GM12878 (cell line): ENCODE measurements around the gene THTPA. TPM values are rescaled to one million over a fixed set of nuclear protein-coding genes. Genes with fewer than 3 reads are reported as not detected.
A peak's percentile ranks its signal among the peaks of the same experiment; 100 is the strongest.

Source experiments
- ATAC-seq: fragments of 200-7000 bp; cut with Tn5 transposase; 3 replicates; pipeline ENCODE4 v1.9.1; 2020; ENCODE audit warnings: mild to moderate bottlenecking, moderate library complexity
- BruUV-seq: library from RNA; stranded (reverse); fragments of 400-500 nt; replicated peaks from 2 replicates; lab custom pipeline; 2021; lab: Mats Ljungman, UMichigan
- CTCF ChIA-PET: fragments of 300-600 bp; sonication (Branson Sonifier 250); formaldehyde crosslinking; extraction: SDS; loops from one replicate; lab custom pipeline; 2021; ENCODE audit warnings: inconsistent platforms; lab: Yijun Ruan, JAX
- POLR2A ChIA-PET: fragments of 350-600 bp; formaldehyde crosslinking; extraction: SDS; loops from one replicate; lab custom pipeline; 2021; ENCODE audit warnings: inconsistent platforms; lab: Charles Lee
- RAD21 ChIA-PET: fragments of 300-600 bp; sonication (Branson Sonifier 250); formaldehyde crosslinking; loops from one replicate; lab custom pipeline; 2023; ENCODE audit warnings: antibody characterized with exemption; ENCODE audit not compliant: unreplicated experiment; lab: Charles Lee
- SMC1A ChIA-PET: fragments of 300-600 bp; sonication (Branson Sonifier 250); formaldehyde crosslinking; loops from one replicate; lab custom pipeline; 2023; ENCODE audit not compliant: unreplicated experiment, uncharacterized antibody; lab: Charles Lee
- DNase-seq: peaks from one replicate; pipeline ENCODE4 v3.0.0-alpha.2; 2011; ENCODE audit warnings: low read depth, low spot score
- FAIRE-seq: peaks from 3 replicates; lab custom pipeline; 2011; peaks lifted over from hg19 to GRCh38; lab: Jason Lieb, UNC
- H2AFZ ChIP-seq: 2 replicates; pipeline ENCODE4 v1.6.0; 2011; ENCODE audit warnings: low read depth, low read length, control low read depth; ENCODE audit not compliant: control insufficient read depth
- H3K27ac ChIP-seq: 2 replicates; pipeline ENCODE4 v1.5.1; 2011; ENCODE audit warnings: control low read depth; ENCODE audit not compliant: control insufficient read depth, insufficient read depth
- H3K27me3 ChIP-seq, 2 experiments: replicated peaks in 1 of 2; 2 replicates each; pipeline versions ENCODE4 v1.6.0 to v1.6.1; 2011; ENCODE audit warnings: low read length in 1 of 2; ENCODE audit not compliant: control insufficient read depth in 2 of 2, insufficient read depth in 2 of 2
- H3K36me3 ChIP-seq, 2 experiments: 2 replicates each; pipeline ENCODE4 v1.5.1; 2011; ENCODE audit warnings: low read length in 1 of 2; ENCODE audit not compliant: control insufficient read depth in 2 of 2, insufficient read depth in 2 of 2
- H3K4me1 ChIP-seq: 2 replicates; pipeline ENCODE4 v1.6.1; 2011; ENCODE audit warnings: mild to moderate bottlenecking, low read length, moderate library complexity, mixed read lengths; ENCODE audit not compliant: control insufficient read depth, insufficient read depth
- H3K4me2 ChIP-seq: 2 replicates; pipeline ENCODE4 v1.6.0; 2011; ENCODE audit warnings: control low read depth; ENCODE audit not compliant: control insufficient read depth, insufficient read depth
- H3K4me3 ChIP-seq: fragments of 200-600 bp; sonication (generic); 2 replicates; pipeline ENCODE4 v1.5.1; 2016
- H3K79me2 ChIP-seq: 2 replicates; pipeline ENCODE4 v1.6.0; 2011; ENCODE audit warnings: low read length; ENCODE audit not compliant: control insufficient read depth, insufficient read depth
- H3K9ac ChIP-seq: 2 replicates; pipeline ENCODE4 v1.8.0; 2011; ENCODE audit warnings: low read length, control low read depth, mixed read lengths; ENCODE audit not compliant: control insufficient read depth, insufficient read depth
- H3K9me3 ChIP-seq: replicated peaks from 3 replicates; pipeline ENCODE4 v1.5.1; 2011; ENCODE audit warnings: mild to moderate bottlenecking, low read length; ENCODE audit not compliant: control insufficient read depth, insufficient read depth
- H4K20me1 ChIP-seq: 2 replicates; pipeline ENCODE4 v1.6.0; 2011; ENCODE audit not compliant: control insufficient read depth, insufficient read depth
- CHD4 ChIP-seq: fragments of 200-600 bp; sonication (generic); IDR thresholded peaks from 2 replicates; pipeline ENCODE4 v1.6.1; 2016; ENCODE audit warnings: mild to moderate bottlenecking
- MTA3 ChIP-seq: IDR thresholded peaks from 2 replicates; pipeline ENCODE4 v1.6.1; 2012; ENCODE audit warnings: low read length, inconsistent platforms, borderline replicate concordance
- MXI1 ChIP-seq: fragments of 150-350 bp; IDR thresholded peaks from 2 replicates; pipeline ENCODE4 v1.6.1; 2011; ENCODE audit warnings: low read depth, mild to moderate bottlenecking, inconsistent platforms, low read length, improper control_type of control experiment
- MYC ChIP-seq: IDR thresholded peaks from 2 replicates; pipeline ENCODE4 v1.6.1; 2011; ENCODE audit warnings: mild to moderate bottlenecking, low read length, moderate library complexity, inconsistent platforms; ENCODE audit not compliant: insufficient read depth, insufficient replicate concordance, insufficient read length, severe bottlenecking
- NRF1 ChIP-seq: conservative IDR thresholded peaks from 2 replicates; pipeline ENCODE4 v1.6.1; 2011; ENCODE audit warnings: mild to moderate bottlenecking, low read depth, low read length, improper control_type of control experiment
- POLR2AphosphoS2 ChIP-seq: IDR thresholded peaks from 2 replicates; pipeline ENCODE4 v1.6.1; 2011; ENCODE audit warnings: low read depth, mild to moderate bottlenecking, low read length, improper control_type of control experiment, moderate library complexity
- POLR2AphosphoS5 ChIP-seq: IDR thresholded peaks from 2 replicates; pipeline ENCODE4 v1.6.1; 2011; ENCODE audit warnings: mild to moderate bottlenecking, low read length, inconsistent platforms
- RUNX3 ChIP-seq: IDR thresholded peaks from 2 replicates; pipeline ENCODE4 v1.6.1; 2012; ENCODE audit warnings: low read length, inconsistent platforms
- SIN3A ChIP-seq: IDR thresholded peaks from 2 replicates; pipeline ENCODE4 v1.6.1; 2012; ENCODE audit warnings: low read depth, low read length, improper control_type of control experiment
- SP1 ChIP-seq: IDR thresholded peaks from one replicate; pipeline ENCODE4 v1.6.1; 2011; ENCODE audit warnings: low read depth, low read length
- SPI1 ChIP-seq: IDR thresholded peaks from 2 replicates; pipeline ENCODE4 v1.6.1; 2011; ENCODE audit warnings: low read depth, mild to moderate bottlenecking, low read length, moderate library complexity, borderline replicate concordance; ENCODE audit not compliant: insufficient read depth
- SREBF2 ChIP-seq: IDR thresholded peaks from 2 replicates; pipeline ENCODE4 v1.6.1; 2012; ENCODE audit warnings: mild to moderate bottlenecking, low read length
- STAT1 ChIP-seq: fragments of 450-650 bp; conservative IDR thresholded peaks from 2 replicates; pipeline ENCODE4 v1.6.1; 2014; ENCODE audit warnings: antibody characterized with exemption, mild to moderate bottlenecking
- SUPT20H ChIP-seq: IDR thresholded peaks from 2 replicates; pipeline ENCODE4 v1.6.1; 2011; ENCODE audit warnings: low read depth, mild to moderate bottlenecking, low read length, moderate library complexity, borderline replicate concordance; ENCODE audit not compliant: control insufficient read depth
- ZNF592 ChIP-seq: fragments of 450-650 bp; IDR thresholded peaks from 2 replicates; pipeline ENCODE4 v1.6.1; 2017; ENCODE audit warnings: mild to moderate bottlenecking, moderate library complexity
- WGBS: methylation state at CpG from one replicate; pipeline ENCODE4 v1.1.6; 2016; ENCODE audit warnings: low lambda C conversion rate; ENCODE audit not compliant: insufficient replicate concordance, insufficient coverage; ENCODE audit errors: missing lambda C conversion rate; 5-methylcytosine and 5-hydroxymethylcytosine counted together
- in situ Hi-C: fragments of 300-500 bp; cut with MboI; formaldehyde crosslinking; loops from 9 replicates; pipeline ENCODE4 v1.14.3; 2018; ENCODE audit warnings: mixed read lengths
- intact Hi-C: fragments of 100-400 bp; cut with micrococcal nuclease; formaldehyde crosslinking; loops from one replicate; pipeline ENCODE4 v1.14.2; 2022; ENCODE audit not compliant: unreplicated experiment
- polyA plus RNA-seq, 11 experiments: library from polyadenylated mRNA; depleted of rRNA in 4 of 11; unstranded in 6 of 11; stranded (reverse) in 5 of 11; fragments of >200 nt; fragmentation: Nextera tagmentation in 4 of 11; fragmentation: Illumina TruSeq in 1 of 11; extraction: Ambion mirVana in 4 of 11; extraction: Trizol in 1 of 11; gene quantifications; 1 replicate in 1 of 11; 2 replicates in 10 of 11; pipeline versions ENCODE4 v1.2.1 to v1.2.3, GENCODE V29; 2011 to 2016; ENCODE audit warnings: inconsistent platforms in 2 of 11, missing spikeins in 2 of 11, low read depth in 1 of 11
- total RNA-seq, 4 experiments: library from RNA; depleted of rRNA in 3 of 4; stranded (reverse); fragments of >200 nt in 3 of 4; fragmentation: Illumina TruSeq in 1 of 4; extraction: Trizol in 1 of 4; gene quantifications; 2 replicates each; pipeline versions ENCODE4 v1.2.1 to v1.2.3, GENCODE V29; 2013 to 2021
- TF ChIP-seq, protein P1 (sequence below): IDR thresholded peaks from 2 replicates; pipeline ENCODE4 v1.6.1; 2011; ENCODE audit warnings: borderline replicate concordance, low read depth, mild to moderate bottlenecking, moderate library complexity, low read length; ENCODE audit not compliant: insufficient read depth, poor library complexity, severe bottlenecking

THTPA gene
- total and polyA plus RNA-seq, 10 of the 15 experiments (the other 5 are each of a cell fraction or from before 2014, with no cell fraction given) = 3.1 to 24.9 (median 12.8) TPM

GRCh38 chr14:23588884-23589598 lies 33.0 kb downstream of the THTPA start:
- ChIA-PET RAD21 (interaction anchor here (0.6 to 4.5 kb wide), 28 partner anchors 17 to 719 kb away, joined by 3 to 44 read pairs (median 4); partner anchors contain the start of genes AP1G2 and DHRS2), CTCF (interaction anchor here (0.5 to 4.3 kb wide), 54 partner anchors 9 to 520 kb away, joined by 3 to 91 read pairs (median 4); partner anchors contain the start of genes DHRS2, DHRS4 and THTPA), SMC1A (interaction anchor here (0.6 to 3.7 kb wide), 27 partner anchors 9 to 470 kb away, joined by 3 to 44 read pairs (median 5); partner anchors contain the start of genes DHRS2 and JPH4), POLR2A (interaction anchor here (1.3 to 3.2 kb wide), 2 partner anchors 17 to 43 kb away, joined by 5 to 12 read pairs; no protein-coding TSS in a partner anchor)
- 9% methylated on average over 5 of the region's 5 CpGs for WGBS
- no peak overlapping the region for H3K4me3 ChIP-seq
- ATAC-seq = peak; percentile 100
- peaks cover 8% of the 10 kb centered on the region for H3K4me1 ChIP-seq
- no peaks in the 10 kb centered on the region for H3K79me2 ChIP-seq
- DNase-seq = peak; percentile 56
- no peaks in the 10 kb centered on the region for H4K20me1 ChIP-seq
- in situ Hi-C loops (loop anchor here (5.0 kb wide), 1 partner anchor 343 kb away; no protein-coding TSS in a partner anchor), intact Hi-C loops (loop anchor here (1.0 to 10.0 kb wide), 7 partner anchors 44 to 436 kb away; partner anchors contain the start of gene DHRS4)
- peak overlapping the region; percentile 35; the same call in 1 of the 2 replicates for H3K4me2 ChIP-seq
- no peaks in the 10 kb centered on the region for H3K27me3 ChIP-seq
- no peak overlapping the region for H3K27ac ChIP-seq
- peak overlapping the region; percentile 92 for H2AFZ ChIP-seq
- H3K36me3 ChIP-seq = no peaks in the 10 kb centered on the region
- H3K9me3 ChIP-seq = no peaks in the 10 kb centered on the region
- H3K9ac ChIP-seq = no peak overlapping the region
- peak; percentile 90 for FAIRE-seq
- no TSS peak for BruUV-seq
- TF ChIP-seq MYC (no peak), STAT1 (no peak), SUPT20H (no peak), MXI1 (0 out of 2 replicates have a peak, but pooled peaks have one; percentile 51), SPI1 (peak; percentile 41; the same call in 1 of the 2 replicates), SP1 (no peak), POLR2AphosphoS5 (peak; percentile 63; the same call in 1 of the 2 replicates), CHD4 (no peak), RUNX3 (no peak), POLR2AphosphoS2 (peak; percentile 39; the same call in 1 of the 2 replicates), SIN3A (no peak), MTA3 (no peak), SREBF2 (no peak), NRF1 (no peak), ZNF592 (0 out of 2 replicates have a peak, but pooled peaks have one; percentile 39)
- TF ChIP-seq, protein P1, sequence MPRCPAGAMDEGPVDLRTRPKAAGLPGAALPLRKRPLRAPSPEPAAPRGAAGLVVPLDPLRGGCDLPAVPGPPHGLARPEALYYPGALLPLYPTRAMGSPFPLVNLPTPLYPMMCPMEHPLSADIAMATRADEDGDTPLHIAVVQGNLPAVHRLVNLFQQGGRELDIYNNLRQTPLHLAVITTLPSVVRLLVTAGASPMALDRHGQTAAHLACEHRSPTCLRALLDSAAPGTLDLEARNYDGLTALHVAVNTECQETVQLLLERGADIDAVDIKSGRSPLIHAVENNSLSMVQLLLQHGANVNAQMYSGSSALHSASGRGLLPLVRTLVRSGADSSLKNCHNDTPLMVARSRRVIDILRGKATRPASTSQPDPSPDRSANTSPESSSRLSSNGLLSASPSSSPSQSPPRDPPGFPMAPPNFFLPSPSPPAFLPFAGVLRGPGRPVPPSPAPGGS = no peak
